Measurements from ENCODE around the gene FRMD3.

- TF ChIP-seq CTCF (IDR thresholded peaks at IDR 0.05) (no peak), POLR2A (IDR thresholded peaks at IDR 0.05) (no peak)
These were observed 55.0 kb downstream of the FRMD3 start for GRCh38 chr9:83483223-83483622.
